GM19035 (cell line): Measurements from ENCODE around the gene UMODL1.

ENCODE experiments used
- ATAC-seq: cut with Tn5 transposase; IDR thresholded peaks from one replicate; pipeline ENCODE4 v1.9.1; 2021; ENCODE audit not compliant: unreplicated experiment

The UMODL1 gene

DNA sequence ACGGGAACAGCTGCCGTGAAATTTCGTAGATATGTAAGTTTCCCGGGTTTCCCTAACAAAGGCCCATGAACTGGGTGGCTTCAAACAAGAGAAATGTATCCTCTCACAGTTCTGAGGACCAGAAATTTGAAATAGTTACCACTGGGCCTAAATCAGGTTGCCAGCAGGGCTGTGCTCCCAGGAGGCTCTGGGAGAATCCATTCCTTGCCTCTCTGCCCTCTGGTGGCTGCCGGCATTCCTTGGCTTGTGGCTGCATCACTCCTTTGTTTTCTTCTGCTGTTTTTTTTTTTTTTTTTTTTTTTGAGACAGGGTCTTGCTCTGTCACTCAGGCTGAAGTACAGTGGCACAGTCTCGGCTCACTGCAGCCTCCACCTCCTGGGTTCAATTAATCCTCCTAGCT is 23.7 kb downstream of the UMODL1 start:
- ATAC-seq = no peak

DNA sequence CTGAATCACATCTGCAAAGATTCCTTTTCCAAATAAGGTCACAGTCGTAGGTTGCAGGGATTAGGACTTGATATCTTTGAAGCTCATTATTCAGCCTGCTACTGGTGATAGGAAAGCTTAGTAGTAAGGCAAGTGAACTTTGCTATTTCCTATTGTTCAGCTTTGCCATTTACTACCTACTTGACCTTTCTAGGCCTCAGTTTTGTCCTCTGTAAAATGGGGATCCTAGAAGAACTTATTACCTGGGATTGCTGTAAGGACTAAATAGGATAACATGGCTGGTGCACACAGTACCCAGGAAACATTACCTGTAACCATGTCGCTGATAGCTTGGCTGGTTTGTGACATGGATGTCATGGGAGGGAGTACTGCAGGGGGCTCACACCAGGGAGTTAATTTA is 24.5 kb downstream of the UMODL1 start:
- ATAC-seq = no peak

- ATAC-seq = no peak
Observed at GRCh38 chr21:42096566-42096965, 25.4 kb downstream of the UMODL1 start.

- no peak for ATAC-seq
Observed at GRCh38 chr21:42097274-42097673, 26.2 kb downstream of the UMODL1 start.

- ATAC-seq = no peak
Observed at GRCh38 chr21:42097860-42098454, 26.8 kb downstream of the UMODL1 start.

GRCh38 chr21:42098957-42099505 is 27.9 kb downstream of the UMODL1 start:
- ATAC-seq = no peak

GRCh38 chr21:42101246-42101645 is 30.1 kb downstream of the UMODL1 start:
- no peak for ATAC-seq

- ATAC-seq = no peak
Observed at GRCh38 chr21:42102076-42102475, 31.0 kb downstream of the UMODL1 start.

DNA sequence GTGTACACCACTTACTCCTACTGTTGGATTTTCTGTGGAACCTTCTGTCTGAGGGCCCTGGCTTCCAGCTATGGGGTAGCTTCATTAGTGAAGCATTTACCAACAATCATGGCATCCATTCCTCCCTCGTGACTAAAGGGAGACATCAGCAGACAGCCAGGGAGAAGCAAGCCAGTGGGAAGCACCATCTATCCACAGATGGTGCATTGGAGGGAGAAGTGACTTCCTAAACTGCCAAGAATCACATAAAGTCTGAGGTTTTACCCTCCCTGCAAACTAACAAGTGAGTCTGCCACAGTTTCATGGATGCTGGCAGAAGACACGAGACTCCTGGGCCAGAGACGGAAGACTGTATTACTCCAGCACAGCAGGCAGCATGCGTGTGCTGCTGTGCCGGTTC is 31.4 kb downstream of the UMODL1 start:
- ATAC-seq = no peak

GRCh38 chr21:42102991-42103390 is 31.9 kb downstream of the UMODL1 start:
- no peak for ATAC-seq

DNA sequence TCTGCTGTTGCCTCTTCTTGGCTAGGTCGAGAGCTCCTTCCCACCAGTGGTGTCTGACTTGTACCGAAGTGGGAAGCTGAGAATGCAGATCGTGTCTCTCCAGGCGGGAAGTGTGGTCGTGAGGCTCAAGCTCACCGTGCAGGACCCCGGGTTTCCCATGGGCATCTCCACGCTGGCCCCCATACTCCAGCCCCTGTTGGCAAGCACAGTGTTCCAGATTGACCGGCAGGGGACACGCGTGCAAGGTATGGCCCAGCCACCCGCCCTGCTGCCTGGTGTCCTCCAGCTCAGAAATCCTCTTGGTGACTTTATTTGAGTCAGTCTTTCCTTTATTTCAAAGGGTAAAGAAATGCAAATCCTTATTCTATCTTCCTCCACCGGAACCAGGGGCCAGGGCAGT is 32.7 kb downstream of the UMODL1 start:
- no peak for ATAC-seq

GRCh38 chr21:42105476-42106315 is 34.6 kb downstream of the UMODL1 start:
- no peak for ATAC-seq

GRCh38 chr21:42106425-42106824 is 35.3 kb downstream of the UMODL1 start:
- no peak for ATAC-seq

DNA sequence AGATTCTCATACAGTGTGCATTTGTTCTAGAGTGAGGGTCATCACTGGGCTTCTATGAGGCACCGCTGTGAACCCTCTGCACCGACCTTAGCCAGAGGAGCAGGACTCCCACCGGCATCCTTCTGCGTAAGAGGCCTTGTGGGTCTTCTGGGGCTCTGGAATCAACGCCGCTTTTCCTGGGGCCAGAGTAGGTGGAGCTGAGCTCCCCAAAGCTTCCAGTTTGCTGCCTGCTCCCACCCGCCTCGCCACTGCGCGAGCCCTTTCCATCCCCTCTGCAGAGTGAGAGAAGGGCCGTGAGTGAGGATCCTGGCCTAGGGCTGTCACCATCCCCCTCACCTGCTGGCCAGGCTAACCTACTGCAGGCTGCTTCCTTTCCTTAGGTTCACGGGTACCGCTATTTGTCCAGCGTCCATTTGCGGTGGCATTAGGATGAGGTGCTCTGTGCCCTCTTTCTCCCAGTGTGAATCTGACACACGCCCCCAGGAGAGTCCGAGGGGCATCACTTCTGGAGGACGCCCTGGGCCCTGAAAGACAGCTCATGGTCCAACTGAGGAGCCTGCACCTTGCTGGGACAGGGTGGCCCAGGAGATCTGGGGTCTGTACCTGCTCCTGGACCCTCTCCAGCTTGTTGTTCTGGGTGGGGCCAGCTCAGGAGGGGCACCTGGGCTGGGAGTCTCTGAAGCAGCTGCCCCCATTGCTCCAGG is 36.2 kb downstream of the UMODL1 start:
- no peak for ATAC-seq

DNA sequence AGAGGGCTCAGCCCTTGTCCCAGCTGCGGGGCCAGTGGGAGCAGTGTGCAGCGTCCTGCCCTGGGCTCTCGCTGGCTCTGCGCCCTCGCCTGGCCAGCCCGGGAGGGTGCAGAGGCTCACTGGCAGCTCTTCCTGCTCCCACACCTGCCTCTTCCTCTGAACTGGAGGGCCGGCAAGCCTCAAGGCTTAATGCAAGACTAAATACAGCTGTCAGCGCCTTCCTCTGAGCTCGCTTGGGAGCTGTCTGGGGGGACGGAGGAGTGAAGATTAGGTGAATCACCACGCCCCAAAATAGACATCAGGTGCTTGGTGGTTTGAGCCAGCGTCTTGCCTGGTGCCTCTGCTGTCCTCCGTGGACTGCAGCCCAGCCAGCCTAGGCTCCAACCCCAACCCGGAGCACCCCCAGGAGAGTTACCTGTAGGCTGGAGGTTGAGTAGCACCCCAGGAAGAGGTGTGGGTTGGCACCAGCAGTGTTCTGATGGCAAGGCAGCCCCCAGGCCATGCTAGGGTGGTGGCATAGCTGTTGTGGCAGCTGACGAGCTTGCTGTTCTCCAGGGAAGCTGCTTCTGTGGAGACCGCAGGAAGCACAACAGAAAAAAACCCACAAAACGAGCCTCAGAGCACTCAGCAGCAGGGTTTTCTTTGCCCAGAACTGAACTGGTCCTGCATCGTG is 36.9 kb downstream of the UMODL1 start:
- peak; percentile 62 for ATAC-seq

GRCh38 chr21:42108554-42109340 is 37.6 kb downstream of the UMODL1 start:
- no peak for ATAC-seq

- no peak for ATAC-seq
Observed at GRCh38 chr21:42109473-42109872, 38.4 kb downstream of the UMODL1 start.

DNA sequence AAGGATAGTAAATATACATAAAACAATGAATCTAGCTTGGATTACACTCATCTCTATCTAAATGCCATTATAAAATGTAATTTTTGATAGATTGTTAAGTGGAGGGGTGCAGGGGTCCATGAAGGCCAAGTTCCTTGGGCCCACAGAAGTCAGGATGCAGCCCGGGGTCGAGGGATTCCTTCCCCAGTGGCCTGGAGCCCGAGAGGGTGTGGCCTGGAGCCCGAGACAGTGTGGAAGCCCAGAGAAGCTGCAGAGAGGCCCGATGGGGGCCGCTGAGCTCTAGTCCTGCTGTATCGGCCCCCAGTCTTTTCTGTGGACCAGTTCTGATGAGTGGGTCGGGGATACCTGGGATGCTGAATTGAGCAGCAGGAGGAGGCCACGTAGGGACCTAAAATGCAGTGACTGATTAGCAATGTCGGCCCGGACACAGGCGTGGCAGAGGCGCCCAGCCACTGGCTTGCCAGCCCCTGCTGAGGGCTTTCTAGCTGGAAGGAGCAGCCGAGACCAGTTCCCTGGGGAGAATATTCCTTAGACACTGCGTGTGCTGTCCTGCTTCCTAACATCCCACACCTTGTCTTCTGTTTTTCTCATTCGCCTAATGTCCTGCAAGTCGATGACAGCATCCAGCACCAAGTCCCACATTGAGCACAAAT is 38.9 kb downstream of the UMODL1 start:
- no peak for ATAC-seq

DNA sequence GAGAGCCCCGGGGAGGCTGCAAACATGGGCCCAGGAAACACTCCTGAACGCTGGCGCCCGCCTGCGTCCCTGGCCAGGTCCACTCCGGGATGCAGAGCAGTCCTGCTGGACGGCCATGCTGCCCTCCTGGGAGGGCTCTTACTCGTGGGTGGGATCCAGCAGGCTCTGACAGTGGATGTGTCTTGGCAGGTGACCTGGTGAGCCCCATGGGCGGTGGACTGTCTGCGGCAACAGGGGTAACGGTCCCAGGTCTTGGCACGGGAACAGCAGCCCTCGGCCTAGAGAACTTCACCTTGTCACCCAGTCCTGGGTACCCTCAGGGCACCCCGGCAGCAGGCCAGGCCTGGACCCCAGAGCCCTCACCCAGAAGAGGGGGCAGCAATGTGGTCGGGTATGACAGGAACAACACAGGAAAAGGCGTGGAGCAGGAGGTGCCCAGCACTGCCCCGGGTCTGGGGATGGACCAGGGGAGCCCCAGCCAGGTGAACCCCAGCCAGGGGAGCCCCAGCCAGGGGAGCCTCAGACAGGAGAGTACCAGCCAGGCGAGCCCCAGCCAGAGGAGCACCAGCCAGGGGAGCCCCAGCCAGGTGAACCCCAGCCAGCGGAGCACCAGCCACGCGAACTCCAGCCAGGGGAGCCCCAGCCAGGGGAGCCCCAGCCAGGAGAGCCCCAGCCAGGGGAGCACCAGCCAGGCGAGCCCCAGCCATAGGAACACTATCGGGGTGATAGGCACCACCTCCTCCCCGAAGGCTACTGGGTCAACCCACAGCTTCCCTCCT is 39.8 kb downstream of the UMODL1 start:
- ATAC-seq = no peak
